SK-N-SH (cell line): ENCODE results near the gene KRTAP20-4.

ENCODE experiments used
- EP300 ChIP-seq, 2 experiments: IDR thresholded peaks; 2 replicates each; pipeline versions ENCODE4 v1.4.0 to v1.6.1; 2012; ENCODE audit warnings: borderline replicate concordance in 1 of 2, low read depth in 1 of 2, low read length in 1 of 2
- JUND ChIP-seq: IDR thresholded peaks from 2 replicates; pipeline ENCODE4 v1.4.0; 2012
- POLR2AphosphoS5 ChIP-seq: IDR thresholded peaks from 2 replicates; pipeline ENCODE4 v1.6.1; 2012; ENCODE audit warnings: low read depth, low read length
- RCOR1 ChIP-seq: fragments of 150-350 bp; IDR thresholded peaks from 2 replicates; pipeline ENCODE4 v1.6.1; 2017; ENCODE audit warnings: antibody characterized with exemption, low read length
- RFX5 ChIP-seq: IDR thresholded peaks from 2 replicates; pipeline ENCODE4 v1.6.1; 2012; ENCODE audit warnings: mild to moderate bottlenecking, improper control_type of control experiment, low read length
- SIN3A ChIP-seq: IDR thresholded peaks from 2 replicates; pipeline ENCODE4 v1.6.1; 2012; ENCODE audit warnings: low read depth, mild to moderate bottlenecking, low read length, moderate library complexity, borderline replicate concordance
- TAF1 ChIP-seq: IDR thresholded peaks from 2 replicates; pipeline ENCODE4 v1.6.1; 2012; ENCODE audit warnings: low read depth, mild to moderate bottlenecking, low read length, moderate library complexity, borderline replicate concordance
- TF ChIP-seq, protein P1 (sequence below): fragments of 200-600 bp; sonication (generic); IDR thresholded peaks from 2 replicates; pipeline ENCODE4 v1.6.1; 2017; ENCODE audit warnings: antibody characterized with exemption, mild to moderate bottlenecking, moderate library complexity

DNA sequence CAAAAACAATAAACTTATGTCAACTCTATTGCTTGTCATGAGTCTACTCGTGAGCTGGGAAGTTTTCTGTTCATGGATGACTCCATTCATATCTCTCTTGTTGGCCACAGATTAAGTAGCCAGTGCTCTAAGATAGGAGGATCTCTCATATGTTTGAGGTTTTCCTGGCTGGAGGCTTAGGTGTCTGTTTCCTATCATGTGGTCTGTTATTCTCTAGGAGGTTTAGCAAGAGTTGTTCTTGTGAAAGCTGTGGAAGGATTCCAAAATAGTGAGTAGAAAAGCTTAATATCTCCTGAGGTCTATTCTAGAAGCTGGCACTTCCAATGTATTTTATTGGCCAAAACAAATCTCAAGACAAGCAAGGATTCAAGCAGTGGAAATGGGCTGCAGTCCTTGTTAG, 8.8 kb downstream of the KRTAP20-4 start:
- TF ChIP-seq TAF1 (no peak), SIN3A (no peak), RCOR1 (no peak), JUND (no peak), POLR2AphosphoS5 (no peak), RFX5 (no peak), EP300 (IDR thresholded peaks at IDR 0.05; ENCODE audit: borderline replicate concordance in 1 of 2, low read depth in 1 of 2, low read length in 1 of 2) (no peak)
- TF ChIP-seq, protein P1, sequence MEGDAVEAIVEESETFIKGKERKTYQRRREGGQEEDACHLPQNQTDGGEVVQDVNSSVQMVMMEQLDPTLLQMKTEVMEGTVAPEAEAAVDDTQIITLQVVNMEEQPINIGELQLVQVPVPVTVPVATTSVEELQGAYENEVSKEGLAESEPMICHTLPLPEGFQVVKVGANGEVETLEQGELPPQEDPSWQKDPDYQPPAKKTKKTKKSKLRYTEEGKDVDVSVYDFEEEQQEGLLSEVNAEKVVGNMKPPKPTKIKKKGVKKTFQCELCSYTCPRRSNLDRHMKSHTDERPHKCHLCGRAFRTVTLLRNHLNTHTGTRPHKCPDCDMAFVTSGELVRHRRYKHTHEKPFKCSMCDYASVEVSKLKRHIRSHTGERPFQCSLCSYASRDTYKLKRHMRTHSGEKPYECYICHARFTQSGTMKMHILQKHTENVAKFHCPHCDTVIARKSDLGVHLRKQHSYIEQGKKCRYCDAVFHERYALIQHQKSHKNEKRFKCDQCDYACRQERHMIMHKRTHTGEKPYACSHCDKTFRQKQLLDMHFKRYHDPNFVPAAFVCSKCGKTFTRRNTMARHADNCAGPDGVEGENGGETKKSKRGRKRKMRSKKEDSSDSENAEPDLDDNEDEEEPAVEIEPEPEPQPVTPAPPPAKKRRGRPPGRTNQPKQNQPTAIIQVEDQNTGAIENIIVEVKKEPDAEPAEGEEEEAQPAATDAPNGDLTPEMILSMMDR = no peak
